ENCODE results near the gene PRKAG2.
"Not testable (repeated sequence)": the region's sequence is repeated elsewhere in the genome, so short reads cannot be mapped to it uniquely, and the experiment has no call there.

Gene PRKAG2

DNA sequence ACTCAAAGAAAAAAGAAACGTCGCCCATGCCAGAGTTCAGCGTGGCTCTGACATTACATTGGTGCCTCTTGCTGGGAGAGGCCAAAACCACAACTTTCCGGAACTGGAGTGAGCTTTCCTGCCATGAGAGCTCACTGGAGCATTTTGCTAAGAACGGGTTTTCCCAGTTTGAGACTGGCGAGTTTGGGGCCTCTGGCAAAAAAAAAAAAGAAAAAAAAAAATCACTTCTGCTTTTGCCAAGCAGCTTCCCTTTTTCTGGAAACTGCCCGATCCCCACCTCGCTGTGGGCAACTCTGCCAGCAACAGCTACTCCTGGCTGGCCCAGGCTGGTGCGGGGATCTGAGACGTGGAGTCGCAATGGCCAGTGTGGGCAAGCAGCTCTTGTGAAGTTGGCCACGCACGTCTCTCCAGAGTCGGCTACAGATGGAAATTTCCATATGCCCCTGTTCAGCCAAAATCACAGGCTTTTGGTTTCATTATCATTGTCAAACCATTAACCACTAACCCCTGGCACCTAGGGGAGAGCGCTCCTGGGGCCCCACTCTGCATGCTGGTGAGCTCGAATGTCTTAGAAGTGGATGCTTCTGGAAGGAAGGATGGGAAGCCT is 25.7 kb downstream of the PRKAG2 start:
- no peak for DNase-seq (ENCODE audit: low read depth)

DNA sequence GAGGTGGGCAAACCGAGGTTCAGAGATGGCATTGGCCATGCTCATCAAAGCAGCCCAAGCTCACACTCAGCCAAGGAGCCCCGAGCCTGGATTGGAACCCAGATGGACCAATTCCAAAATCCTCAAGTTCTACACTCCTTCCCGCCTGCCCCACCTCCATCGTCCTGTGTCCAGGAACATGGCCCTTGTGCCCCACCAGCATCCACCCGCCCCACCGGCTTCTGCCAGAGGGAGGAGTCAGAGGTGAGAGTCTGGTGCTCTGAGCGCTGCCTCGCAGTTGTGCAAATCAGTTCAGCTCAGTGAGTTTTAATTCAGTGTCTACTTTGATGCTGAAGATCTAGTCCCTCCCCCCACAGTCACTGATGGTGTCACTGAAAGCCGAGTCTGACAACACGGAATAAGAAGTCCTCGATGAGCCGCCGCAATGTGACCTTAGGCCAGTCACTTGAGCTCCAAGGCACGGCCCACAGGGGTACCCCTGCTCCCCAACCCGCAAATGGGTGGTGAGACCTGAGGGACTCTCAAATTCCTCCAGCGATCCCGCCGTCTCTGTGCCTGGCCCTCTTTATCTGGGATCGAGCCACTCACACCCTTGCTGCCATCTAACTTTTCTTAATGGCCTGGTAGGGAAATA is 26.3 kb downstream of the PRKAG2 start:
- no peak for DNase-seq (ENCODE audit: low read depth)

DNA sequence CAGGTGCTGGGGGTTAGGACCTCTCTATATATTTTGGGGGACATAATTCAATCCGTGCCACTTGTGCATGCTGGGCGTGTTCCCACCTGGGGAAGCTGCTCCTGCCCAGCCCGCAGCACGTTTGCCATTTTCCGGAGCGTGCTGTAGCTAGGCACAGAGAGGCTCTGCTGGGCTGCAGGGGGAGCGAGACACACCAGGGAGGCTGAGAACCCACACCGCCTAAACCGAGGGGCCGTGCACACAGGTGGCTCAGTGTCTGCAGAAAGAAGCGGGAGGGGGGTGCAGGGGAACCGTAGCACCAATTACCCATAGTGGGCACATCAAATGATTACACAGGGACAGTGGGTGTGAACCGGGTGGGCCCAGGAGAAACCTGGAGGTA is 27.0 kb downstream of the PRKAG2 start:
- no peak for DNase-seq (ENCODE audit: low read depth)

DNA sequence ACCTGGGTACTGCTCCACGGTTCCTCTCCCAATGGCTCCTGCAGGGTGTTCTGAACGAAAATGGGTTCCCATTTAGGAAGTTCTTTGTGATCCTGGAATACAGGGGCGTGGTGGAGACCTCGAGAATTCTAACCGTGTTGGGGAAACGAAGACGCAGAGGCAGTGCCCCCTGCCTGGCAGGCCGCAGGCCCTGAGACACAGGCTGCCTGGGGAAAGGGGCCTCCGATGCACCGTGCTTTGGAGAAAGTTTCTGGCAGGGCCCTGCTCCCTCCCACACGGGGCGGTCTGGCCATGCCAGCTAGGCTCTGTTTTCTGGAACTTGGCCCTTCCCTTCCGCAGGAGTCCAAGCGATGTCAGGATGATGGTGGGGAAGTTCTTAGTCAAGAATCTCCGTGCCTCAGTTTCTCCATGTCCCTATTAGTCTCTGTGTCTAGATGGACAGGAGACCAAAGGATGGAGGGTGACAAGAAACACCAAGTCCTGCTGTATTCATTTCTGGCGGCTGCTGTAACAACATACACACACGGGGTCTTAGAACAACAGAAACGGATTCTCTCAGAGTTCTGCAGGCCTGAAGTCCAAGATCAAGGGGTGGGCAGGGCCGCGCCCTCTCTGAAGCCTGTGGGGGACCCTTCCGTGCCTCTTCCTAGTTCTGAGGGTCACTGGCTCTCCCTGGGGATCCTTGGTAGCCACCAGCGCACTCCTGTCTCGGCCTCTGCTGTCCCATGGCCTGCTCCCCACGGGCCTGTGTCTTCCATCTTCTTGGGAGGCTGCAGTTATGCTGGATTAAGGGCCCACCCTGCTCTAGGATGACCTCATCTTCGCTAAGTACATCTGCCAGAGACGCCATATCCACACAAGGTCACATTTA is 27.7 kb downstream of the PRKAG2 start:
- no peak for DNase-seq (ENCODE audit: low read depth)

DNA sequence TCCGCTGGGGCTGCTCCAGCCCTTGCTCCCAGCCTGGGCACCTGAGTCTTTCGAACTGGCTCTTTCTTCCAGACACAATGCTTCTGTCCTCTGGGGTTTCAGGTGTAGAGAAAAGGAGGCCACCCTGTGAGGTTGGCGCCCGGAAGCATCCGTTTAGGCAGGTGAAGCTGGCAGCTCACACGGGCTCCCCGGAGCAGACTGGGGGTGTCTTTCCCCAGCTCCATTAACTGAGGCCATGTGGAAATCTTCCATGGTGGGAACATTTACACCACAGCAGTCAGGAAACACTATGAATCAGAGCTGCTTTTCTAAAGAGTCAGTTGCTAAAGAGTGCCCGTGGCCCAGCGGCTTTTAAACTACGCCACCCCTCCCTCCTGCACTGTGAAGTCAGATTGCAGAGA is 29.2 kb downstream of the PRKAG2 start:
- DNase-seq (ENCODE audit: low read depth), result no peak

DNA sequence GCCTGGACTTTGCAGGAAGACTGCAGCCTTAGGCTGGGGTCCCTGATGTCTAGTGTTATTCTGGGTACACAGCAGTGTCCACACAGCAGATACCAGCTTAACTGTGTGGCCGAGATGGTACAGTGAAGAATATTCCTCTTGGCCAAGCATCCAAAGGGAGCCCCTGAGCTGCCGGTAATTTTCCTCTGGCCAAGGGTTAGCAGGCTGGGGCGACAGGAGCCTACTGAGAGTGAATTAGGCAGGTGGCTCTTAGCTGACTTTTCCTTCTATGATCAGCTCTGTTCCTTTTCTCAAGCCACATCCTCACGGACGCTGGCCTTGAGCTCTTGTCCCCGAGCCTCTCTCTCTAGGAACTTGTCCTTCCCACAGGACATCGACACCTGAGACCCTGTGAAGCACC is 29.8 kb downstream of the PRKAG2 start:
- DNase-seq (ENCODE audit: low read depth), result no peak

DNA sequence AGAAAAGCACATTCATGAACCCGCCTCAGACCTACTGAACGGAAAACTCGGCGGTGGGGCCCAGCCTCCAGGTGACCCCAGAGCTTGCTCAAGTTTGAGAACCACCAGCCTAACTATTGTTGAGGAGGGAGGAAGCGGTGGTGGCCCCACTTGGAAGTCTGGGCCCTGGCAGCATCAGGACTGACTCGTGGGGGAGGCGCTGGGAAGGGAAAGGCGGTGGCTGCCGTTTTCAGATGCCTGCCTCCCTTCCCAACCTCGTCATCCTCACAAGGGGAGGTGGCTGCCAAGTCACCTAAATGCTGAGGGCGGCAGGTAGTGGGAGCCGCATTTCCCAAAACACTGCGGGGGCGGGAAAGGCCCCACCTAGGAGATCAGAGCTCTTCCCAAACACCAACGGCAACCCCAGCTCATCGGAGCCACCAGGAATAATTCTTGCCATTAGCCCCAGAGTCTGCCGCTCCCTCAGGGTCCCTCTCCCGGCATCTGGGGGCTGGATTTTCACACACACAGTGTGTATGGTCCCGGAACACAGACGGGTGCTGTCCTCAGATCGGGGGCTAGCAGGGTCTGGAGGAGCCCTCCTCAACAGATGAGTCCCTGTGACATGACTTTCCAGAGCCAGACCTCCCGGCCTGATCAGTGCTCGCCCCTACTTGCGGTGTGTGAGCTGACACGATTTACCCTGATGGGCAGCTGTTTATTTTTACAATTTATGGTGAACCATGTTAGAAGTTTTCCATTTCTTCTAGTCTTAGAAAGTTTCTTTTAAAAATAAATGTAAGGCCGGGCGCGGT is 31.3 kb downstream of the PRKAG2 start:
- DNase-seq (ENCODE audit: low read depth), result no peak

DNA sequence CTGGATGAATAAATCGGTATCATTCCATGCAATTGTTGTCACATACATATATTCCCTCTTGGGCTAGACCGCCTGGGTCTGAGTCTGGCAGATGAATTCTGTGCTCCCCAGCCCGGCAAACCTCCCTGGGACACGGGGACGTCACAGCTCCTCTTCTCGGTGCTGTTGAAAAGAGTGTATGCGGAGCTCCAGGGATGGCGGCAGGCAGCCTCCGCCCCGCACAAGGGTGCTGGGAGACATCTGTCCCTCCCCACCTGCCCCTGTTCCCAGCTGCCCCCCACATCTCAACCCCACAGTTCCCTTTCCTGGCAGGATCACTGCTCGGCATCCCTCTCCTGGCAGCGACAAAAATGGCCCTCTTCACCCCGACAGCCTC is 32.1 kb downstream of the PRKAG2 start:
- no peak for DNase-seq (ENCODE audit: low read depth)

DNA sequence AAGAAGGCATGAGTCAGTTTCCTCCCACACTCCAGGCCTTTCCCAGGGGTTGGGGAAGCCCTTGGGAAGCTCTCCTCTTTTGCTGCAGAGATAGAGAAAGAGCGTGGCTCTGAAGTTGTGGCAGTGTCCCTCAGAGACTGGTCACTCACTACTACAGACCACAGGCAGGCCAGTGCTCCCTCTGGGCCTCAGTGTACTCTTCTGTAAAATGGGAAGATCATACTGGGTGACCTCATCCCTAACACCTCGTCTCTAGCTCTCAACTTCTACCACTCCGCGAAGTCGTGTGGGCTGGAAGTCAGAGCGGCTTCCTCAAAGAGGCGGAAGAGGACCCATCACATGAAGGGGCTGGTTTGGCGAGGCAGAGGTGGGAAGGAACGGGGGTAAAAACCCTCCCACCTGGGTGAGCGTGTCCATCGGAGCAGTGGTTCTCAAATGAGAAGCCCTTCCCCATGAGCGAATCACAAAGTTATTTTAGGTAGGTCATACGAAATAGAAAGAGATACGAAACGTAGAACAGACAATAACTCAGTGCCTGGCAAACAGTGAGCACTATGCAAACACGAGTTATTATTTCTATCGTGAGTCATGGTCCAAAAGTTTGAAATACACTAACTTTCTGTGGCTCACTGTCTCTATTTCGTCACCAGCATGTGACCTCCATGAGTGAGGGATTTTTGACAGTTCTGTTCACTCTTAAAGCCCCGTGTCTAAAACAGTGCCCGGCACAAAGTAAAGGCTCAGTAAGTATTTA is 32.7 kb downstream of the PRKAG2 start:
- peak; percentile 40 for DNase-seq (ENCODE audit: low read depth)

DNA sequence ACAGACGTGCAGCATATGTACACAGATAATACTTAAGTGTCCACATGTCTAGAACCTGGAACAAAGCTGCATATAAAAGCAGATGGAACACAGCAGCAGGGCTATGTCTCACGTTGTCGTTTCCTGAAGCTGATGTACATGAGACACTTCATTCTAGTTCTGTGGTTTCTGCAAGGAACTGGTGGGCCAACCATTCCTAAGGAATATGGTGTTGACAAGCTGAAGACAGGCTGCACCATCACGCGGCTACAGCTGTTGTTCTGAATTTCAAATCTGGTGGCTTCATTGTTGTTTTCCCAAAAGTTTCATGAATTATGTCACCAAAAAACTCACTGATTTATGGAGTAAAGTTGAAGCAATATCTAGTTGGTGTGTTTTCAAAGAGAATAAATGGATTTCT is 33.7 kb downstream of the PRKAG2 start:
- DNase-seq (ENCODE audit: low read depth), result no peak

DNA sequence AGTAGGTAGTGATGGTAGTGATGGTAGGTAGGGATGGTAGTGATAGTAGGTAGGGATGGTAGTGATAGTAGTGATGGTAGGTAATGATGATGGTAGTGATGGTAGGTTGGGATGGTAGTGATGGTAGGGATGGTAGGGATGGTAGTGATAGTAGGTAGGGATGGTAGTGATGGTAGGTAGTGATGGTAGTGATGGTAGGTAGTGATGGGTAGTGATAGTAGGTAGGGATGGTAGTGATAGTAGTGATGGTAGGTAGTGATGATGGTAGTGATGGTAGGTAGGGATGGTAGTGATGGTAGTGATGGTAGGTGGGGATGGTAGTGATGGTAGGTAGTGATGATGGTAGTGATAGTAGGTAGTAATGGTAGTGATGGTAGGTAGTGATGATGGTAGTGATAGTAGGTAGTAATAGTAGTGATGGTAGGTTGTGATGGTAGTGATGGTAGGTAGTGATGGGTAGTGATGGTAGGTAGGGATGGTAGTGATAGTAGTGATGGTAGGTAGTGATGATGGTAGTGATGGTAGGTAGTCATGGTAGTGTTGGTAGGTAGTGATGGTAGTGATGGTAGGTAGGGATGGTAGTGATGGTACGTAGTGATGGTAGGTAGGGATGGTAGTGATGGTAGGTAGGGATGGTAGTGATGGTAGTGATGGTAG is 35.4 kb downstream of the PRKAG2 start:
- DNase-seq (ENCODE audit: low read depth), result not testable (repeated sequence)

DNA sequence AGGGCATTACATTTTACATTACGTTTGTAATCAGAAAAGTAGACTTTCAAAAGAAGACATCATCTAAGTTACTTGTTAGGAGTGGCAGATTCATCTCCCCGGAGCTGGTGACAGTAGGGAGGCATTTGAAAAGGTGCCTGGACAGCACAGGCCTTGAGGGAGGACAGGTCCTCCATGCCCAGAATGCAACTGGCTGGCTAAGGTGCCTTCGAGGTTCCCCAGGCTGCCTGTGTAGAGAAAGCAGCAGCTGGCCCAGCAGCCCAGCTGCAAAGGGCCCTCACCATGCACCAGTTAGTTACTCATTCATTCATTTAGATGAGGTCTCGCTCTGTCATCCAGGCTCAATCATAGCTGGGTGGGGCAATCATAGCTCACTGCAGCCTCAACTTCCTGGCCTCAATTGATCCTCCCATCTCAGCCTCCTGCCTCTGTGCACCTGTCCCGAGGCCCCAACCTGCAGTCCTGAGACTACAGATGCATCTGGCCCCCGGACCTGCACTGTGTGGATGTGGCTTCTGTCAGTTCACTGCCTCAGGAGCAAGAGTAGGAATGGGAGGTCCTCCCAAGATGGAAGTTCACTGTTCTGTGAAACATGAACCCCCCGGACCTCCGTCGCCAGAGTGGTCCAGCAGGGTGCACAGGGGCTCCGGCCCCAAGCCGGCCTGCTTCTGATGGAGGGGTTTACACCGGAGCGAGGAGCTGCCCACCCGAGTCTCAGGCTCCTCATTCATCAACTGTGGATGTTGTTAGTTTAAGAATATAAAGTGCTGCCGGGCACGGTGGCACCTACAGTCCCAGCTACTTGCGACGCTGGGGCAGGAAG is 36.6 kb downstream of the PRKAG2 start:
- no peak for DNase-seq (ENCODE audit: low read depth)

DNA sequence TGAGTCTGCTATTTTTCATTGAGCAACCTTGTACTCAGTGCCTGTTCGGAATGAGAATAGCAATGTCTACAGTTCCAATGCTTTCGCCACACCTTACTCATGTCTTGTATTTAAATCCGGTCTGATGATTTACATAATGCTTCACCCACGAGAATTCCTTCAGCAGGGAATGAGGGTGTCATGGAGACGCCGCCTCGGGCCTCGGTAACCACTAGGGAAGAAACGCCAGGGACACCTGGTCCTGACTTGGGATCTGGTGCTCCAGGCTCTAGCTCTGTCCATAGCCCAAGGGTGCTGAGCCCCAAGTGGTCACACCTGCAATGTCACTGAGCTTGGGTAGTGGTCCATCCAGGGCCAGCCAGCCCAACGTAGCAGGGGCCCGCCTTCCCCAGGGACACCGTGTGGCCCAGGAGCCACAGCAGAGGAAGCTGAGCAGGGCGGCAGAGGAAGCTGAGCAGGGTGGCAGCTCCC is 37.4 kb downstream of the PRKAG2 start:
- DNase-seq (ENCODE audit: low read depth), result no peak

DNA sequence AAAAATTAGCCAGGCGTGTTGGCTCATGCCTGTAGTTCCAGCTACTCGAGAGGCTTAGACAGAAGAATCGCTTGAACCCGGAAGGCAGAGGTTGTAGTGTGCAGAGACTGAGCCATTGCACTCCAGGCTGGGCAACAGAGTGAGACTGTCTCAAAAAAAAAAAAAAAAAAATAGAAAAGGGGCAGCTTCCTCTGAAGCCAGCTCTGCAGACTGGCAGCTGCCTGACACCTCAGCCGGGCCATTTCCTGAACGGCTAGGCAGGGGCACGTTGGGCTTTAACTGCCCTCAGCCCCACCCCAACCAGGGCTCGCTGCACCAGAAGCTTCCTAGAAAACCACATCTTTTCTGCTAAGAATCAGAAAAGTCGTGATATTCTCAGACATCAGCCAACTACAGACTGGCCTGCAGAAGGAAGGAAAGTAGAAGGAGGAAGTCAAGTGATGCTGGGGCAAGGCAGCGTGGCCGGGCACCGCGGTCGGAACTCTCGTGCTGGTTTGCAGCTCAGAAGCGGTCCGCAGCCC is 38.0 kb downstream of the PRKAG2 start:
- DNase-seq (ENCODE audit: low read depth), result no peak

DNA sequence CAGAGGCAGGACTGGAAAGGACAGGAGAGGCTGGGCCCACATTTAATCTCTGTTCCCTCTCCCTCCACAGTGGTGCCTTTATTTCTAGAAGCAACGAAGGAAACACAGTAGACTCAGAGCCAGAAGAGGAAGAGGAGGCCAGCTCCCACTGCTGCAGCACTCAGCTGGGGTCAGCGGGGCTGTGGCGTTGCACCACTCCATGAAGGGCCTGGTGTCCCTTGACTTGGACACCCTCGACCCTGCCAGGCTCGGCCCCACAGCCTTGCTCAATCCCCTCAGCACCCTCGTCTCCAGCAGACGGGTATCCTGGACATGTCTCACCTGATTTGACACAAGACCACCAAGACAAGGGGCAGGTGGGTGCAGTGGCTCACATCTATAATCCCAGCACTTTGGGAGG is 38.8 kb downstream of the PRKAG2 start:
- DNase-seq (ENCODE audit: low read depth), result no peak

DNA sequence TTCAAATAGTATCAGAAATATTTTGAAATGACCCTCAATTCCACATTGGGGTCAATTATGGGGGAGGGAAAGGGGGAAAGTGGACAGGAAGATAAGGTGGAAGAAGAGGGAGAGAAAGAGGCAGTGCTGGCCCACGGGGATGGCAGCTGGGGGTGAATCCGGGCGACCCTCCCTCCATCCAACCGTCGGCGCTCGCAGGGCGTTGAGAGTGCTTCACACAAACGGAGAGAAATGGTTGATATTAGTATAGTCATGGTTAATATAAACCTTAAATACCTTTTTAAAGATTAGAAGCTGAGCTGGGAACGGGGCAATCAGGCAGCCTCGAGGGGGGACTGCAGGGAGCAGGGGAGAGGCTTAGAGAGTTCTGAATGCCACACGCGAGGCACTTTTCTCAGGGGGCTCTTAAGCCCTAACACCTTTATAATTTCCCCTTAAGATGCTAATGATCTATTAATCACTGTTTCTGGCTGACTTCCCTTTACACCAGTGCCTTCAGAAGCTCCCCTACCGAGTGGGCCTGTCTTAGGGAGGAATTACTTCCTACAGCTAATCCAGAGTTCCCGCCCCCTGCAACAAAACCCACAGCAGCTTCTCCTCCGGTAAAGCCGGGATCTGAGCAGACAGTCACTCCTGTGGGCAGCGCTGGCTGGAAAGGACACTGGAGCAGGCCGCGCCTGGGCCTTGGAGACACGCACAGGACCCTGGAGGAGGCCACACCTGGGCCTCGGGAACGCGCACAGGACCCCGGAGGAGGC is 39.5 kb downstream of the PRKAG2 start:
- DNase-seq (ENCODE audit: low read depth), result no peak

DNA sequence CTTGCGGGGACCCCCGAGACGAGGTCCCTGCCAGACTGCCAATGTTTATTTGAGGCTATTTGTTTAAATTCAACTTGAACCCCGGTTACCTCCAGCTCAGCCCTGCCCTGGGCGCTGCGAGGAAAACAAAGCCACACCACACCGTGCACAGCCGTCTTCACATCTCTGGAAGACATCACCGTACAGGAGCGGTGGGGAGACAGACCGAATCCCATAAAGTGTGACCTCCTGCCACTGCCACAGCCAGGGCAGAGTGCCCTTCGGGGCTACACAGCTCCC is 40.0 kb downstream of the PRKAG2 start:
- no peak for DNase-seq (ENCODE audit: low read depth)

DNA sequence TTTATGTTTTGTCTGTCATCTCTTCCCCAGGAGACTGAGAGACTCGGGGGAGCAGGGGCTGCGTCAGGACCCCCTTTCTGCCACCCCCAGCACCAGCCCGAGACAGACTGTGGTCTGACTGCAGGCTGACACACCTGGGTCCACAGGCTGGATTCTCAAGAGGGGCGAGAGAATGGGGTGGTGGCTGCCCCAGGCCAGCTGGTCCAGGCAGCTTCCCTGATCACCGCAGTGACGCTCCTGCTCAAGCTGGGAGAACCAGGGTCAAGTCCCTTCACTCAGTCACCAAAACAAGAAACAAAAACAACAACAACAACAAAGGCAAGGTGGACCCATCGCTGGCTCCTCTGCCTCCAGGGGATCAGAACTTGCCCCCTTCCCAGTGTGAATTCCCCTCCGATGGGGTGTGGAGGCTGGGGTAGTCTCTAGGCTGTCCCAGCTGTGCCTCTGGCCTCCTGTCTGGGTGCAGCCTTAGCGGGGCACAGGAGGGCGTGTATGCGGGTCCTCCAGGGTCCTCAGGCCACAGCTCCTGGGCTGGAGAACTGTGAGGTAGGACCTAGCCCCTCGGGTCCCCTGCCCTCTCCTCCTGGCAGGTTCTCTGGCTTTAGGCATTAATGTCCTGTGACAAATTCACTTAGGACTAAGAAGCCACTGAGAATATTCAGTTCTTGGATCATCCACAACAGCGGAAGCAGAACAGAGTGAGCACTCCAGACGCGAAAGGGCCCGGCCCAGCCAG is 40.6 kb downstream of the PRKAG2 start:
- no peak for DNase-seq (ENCODE audit: low read depth)

DNA sequence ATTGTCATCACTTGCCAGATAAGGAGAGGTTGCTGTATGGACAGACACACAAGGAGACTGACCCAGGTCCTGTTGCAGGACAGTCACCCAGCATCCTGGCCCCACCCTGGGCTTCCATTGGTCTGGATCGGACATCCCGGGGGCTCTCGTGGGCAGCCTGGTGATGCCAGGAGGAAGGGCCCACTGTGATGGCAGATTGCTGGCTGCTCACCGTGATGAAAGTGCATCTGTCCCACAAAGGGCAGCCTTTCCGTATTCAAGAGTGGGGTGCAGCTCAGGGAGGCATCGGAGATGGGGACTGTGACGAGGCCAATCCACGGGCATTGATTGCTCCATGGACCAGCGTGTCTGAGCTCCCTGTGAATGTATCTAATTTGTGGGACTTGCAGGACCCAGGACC is 41.3 kb downstream of the PRKAG2 start:
- DNase-seq (ENCODE audit: low read depth), result no peak

Measured in HS-5 (cell line).